Measurements from ENCODE around the gene ARHGAP45.

Gene ARHGAP45

GRCh38 chr19:1089126-1089771, 22.3 kb downstream of the ARHGAP45 start:
- no peak for DNase-seq

DNA sequence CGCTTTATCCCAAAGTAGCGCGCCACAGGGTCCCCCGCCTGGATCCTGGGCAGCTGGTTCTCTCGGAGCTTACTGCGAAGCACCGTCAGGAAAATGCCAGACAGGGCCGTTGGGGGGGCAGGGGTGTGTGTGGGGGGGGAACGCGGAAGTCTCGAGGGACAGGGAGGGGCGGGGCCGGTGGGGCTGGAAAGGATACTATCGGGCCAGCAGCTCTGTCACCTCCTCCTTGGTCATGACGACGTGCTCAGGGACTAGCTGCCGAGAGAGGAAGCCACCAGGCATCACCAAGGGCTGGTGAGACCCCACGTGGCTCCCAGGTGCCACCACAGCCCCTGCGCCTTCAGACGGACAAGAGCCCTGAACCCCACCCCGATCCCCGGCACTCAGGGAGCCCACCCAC, 22.9 kb downstream of the ARHGAP45 start:
- DNase-seq: no peak

GRCh38 chr19:1090731-1091543, 24.0 kb downstream of the ARHGAP45 start:
- DNase-seq: no peak

- no peak for DNase-seq
Observed at GRCh38 chr19:1091544-1092175, 24.7 kb downstream of the ARHGAP45 start.

GRCh38 chr19:1093330-1093729, 26.4 kb downstream of the ARHGAP45 start:
- DNase-seq: no peak

- DNase-seq: no peak
Observed at GRCh38 chr19:1093811-1094553, 27.0 kb downstream of the ARHGAP45 start.

DNA sequence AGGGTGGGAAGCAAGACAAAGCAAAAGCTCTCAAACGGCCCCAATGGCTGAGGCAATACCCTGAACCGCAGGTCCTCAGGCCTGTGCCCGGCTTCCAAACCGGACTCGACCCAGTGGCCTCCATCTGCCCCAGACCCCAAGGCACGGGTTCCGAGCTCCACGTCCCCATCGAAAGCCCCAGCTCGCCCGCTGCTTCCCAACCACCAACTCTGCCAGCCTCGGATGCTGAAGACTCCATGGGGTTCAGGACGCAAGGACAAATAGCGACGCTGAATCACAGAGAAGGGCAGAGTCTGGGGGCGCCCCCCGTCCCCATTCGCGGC, 27.6 kb downstream of the ARHGAP45 start:
- no peak for DNase-seq

- DNase-seq: peak; percentile 96
Observed at GRCh38 chr19:1094978-1095701, 28.2 kb downstream of the ARHGAP45 start, which contains the start of gene POLR2E. Gene POLR2E (minus strand): TSS chr19:1095375. CDS start chr19:1095315, 60 bp downstream.

- no peak for DNase-seq
Observed at GRCh38 chr19:1097810-1098176, 30.8 kb downstream of the ARHGAP45 start.

DNA sequence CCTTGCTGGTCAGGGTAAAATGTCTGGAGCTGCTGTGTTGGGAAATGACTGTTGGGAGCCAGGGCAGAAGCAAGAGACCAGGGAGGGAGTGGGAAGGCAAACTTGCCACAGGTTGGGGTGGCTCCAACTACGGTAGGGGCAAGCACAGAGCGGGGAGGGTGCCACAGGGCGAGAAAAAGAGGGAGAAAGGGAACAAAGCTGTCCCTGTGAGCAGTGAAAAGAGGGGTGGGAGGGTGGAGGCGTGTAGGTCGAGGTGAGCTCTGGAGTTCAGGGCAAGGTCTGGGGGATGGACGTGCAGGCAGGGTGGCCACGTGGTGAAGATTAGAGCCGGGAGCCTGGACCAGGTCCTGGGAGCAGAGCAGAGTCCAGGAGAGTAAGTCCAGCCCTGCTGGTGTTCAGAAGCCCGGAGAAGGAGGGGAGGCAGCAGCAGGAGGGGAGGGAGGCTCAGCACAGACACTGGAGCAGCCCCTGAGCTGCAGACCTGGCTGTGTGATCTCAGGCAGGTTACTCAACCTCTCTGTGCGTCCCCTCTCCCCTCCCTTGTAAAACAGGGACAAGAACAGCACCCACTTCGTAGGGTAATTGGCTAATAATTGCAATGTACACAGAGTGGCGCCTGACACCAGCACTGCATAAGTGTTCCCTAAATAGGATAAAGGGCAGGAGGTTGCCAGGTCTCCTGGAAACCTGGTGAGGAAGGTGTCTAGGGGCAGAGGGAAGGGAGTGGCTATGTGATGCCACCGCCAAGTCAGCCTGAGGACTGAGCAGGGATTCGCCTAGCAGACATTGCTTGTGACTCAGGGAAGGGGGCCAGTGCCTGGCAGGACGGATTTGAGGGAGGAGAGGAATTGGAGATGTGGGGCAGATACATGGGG, 31.4 kb downstream of the ARHGAP45 start:
- DNase-seq: no peak

DNA sequence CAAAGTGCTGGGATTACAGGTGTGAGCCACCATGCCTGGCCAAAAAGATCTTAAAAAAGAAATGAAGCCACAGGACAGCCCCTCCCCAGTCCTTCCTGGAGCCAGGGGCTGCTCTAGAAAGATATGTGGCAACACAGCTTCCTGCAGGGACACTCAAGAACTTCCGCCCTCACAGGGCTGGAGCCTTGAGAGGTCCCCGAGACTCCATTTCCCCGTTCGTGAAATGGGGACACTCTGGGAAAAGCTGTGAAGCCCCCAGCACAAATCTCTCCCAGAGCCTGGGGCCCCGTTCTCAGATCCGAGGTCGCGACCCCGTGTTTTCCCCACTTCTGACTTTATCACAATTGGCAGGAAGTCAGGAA, 34.4 kb downstream of the ARHGAP45 start:
- DNase-seq: no peak

DNA sequence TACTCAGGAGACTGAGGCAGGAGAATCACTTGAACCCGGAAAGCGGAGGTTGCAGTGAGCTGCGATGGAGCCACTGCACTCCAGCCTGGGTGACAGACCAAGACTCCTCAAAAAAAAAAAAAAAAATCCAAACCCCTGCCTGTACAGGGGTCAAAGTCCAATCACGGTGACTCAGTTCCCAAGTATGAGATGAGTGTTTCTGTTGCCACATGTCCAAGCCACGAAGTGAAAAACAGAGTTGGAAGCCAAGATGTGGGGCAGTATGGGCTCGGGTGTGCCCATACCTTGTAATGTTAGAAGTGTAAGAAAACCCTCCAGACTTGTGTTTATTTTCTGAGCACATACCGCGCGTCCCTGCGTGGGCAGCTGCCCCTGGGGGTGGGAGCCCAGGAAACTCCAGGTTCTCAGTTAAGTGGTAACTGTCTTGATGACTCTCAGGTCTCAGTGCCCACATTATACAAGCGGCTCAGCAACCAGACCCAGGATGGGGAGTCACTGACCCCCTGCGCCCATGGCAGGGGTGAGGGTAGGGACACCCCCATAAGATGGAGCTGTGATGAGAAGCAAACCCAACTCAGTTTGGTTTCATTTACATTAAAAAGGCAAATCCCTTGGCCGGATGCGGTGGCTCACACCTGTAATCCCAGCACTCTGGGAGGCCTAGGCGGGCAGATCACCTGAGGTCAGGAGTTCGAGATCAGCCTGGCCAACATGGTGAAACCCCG, 35.6 kb downstream of the ARHGAP45 start:
- no peak for DNase-seq

- DNase-seq: no peak
Observed at GRCh38 chr19:1103132-1103707, 36.3 kb downstream of the ARHGAP45 start.

DNA sequence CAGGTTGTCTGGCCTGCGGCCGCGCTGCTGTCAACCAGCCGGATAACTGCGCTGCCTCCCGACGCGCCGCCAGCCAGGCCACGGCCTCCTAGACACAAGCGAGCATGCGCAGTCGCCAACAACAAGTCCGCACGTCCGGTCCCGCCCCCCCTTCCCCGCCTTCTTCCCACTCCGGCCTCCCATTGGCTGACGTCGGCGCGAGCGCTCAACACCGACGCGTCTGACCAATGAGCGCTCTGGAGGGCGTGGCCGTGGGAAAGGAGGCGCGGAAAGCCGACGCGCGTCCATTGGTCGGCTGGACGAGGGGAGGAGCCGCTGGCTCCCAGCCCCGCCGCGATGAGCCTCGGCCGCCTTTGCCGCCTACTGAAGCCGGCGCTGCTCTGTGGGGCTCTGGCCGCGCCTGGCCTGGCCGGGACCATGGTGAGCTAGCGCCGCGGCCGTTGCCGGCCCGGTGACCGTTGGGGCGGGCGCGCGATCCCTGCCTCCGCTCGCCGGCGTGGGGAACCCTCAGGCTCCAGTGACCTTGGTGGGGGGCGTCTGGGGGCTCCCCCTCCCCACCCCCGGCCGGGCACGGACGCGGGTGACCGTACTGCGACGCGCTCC, 36.8 kb downstream of the ARHGAP45 start, which contains the start of gene GPX4:
Gene GPX4, plus strand, starts transcription at position 287 of the 603 bp plus-strand sequence. Its CDS starts 50 bp downstream, at position 337.
- no peak for DNase-seq

GRCh38 chr19:1104311-1105007, 37.5 kb downstream of the ARHGAP45 start:
- DNase-seq: no peak

GRCh38 chr19:1105008-1105872, 38.3 kb downstream of the ARHGAP45 start:
- DNase-seq: no peak

DNA sequence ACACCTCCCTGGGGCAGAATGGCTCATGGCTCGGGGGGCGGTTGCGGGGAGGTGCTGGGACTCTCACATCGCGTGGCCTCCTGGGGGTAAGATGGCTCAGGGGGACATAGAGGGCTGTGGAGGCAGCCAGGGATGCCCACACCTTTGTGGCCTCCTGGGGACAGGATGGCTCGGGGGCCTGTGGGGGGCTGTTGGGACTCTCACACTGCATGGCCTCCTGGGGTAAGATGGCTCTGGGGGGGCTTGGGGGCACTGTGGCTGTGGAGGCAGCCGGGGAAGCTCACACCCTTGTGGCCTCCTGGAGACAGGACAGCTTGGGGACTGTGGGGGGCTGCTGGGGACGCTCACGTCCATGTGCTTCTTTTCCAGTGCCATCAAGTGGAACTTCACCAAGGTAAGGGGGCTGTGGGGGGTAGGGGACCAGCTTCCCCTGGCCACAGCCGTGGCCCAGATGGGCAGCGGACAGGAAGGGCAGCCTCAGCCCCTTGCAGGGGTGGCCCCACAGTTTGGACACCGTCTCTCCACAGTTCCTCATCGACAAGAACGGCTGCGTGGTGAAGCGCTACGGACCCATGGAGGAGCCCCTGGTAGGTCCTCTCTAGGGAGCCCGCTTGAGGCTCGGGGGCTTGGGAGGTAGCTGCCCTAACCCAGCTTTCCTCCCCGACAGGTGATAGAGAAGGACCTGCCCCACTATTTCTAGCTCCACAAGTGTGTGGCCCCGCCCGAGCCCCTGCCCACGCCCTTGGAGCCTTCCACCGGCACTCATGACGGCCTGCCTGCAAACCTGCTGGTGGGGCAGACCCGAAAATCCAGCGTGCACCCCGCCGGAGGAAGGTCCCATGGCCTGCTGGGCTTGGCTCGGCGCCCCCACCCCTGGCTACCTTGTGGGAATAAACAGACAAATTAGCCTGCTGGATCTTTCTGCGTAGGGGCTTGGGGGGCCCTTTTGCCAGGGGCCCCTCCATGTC, 39.2 kb downstream of the ARHGAP45 start:
- DNase-seq: no peak

All from cortex of kidney (tissue), 1 donor.